Hematopoietic multipotent progenitor cell treated with erythropoietin and hydrocortisone succinate and interleukin-3 and kit ligand, for 15 days (in vitro differentiated cells): ENCODE measurements around the gene PARD3B.

Source experiments
- DNase-seq: peaks from one replicate; pipeline ENCODE4 v3.0.0-alpha.2; 2015; ENCODE audit warnings: low spot score

The PARD3B gene

DNA sequence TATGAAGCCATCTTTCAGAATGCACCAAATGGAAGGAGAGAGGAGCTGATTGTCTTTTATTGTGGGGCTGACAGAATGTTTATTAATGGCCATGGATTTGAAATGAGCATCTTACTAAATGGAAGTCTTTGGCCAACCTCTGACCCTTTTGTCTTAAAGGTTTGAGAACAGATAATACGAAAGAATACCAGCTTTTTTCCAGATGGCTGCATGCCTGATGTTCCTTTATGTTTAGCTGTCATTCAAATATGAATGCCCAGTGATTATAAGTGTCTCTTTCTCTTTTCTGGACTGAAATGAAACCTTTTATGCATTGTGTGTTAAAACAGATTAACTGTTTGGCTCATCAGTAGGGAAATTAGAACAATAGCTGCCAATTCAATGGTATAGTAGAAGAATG, 46.0 kb downstream of the PARD3B start:
- no peak for DNase-seq

DNA sequence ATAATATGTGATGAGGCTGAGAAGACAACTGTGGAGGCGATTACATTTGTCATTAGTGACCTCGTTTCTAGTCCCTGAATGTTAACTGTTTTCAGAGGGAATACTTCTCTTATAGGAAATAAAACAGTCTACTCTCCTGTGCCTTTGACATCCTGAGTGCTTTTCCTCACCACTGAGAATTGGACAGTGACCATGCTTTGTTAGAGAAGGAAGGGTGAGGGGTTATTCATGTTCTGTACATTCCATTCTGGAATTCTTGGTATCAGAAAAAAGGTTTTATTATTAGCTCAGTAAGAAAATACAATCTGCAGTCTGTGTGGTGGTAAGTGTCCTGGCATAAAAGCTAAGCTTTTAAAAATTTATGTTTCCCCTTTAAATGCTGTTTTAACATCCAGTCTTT, 58.8 kb downstream of the PARD3B start:
- DNase-seq = no peak

DNA sequence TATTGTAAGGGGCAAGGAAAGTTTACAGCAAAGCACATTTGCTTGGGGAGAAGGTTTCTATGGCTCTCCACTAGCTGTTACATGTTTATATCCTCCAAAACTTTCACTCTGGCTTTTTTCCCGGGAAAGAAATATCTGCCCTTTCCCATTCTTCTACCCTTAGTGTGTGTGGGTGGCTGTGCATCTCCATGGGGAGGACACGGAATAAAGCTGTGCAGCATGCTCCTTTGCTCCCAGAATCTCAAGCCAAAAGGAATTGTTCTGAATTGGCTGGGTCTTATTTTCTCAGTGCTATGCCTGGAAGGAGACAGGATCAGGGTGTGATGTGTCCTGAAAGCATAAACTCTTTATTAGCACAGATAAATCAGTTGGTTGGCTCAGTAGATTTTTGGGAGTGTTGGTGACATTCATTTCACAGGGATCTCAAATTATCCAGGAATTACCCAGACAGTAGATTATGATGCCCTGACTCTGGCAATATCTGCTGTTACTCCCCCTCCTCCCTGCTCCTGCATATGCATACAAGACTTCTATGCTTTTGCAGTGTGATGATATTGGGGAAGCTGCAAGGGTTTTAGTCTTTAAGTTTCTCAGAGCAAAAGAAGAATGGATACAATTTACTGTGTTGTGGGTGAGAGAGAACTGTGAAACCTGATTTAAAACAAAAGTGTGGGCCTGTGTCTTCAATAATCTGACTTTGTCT, 63.1 kb downstream of the PARD3B start:
- DNase-seq = no peak

DNA sequence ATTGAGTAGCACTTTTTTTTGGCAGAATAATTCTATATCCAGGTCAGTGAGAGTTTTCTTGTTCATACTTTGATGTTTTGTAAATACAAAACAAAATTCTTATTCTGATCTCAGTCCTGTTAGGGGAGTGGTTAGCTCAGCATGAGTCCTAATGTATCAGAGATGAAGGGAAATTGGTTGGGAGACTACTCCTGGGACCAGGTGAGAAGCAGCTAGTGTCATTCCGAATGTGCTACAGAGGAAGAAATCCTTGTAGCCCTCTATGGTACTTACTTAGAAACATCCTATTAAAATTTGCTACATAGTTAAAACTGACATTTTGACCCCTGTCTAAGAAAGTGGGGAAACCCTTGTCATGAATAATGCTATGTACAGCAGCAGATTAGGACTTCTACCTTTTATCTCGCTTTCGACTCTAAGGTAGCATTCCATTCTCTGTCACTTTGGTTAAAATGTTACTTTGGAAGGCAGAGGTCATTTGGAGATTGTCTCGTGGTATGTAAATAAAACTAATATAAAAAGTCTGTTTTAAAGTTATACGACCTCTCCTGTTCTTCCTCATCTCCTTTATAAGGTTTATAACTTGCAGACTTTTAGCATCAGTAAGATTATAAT, 65.8 kb downstream of the PARD3B start:
- no peak for DNase-seq

DNA sequence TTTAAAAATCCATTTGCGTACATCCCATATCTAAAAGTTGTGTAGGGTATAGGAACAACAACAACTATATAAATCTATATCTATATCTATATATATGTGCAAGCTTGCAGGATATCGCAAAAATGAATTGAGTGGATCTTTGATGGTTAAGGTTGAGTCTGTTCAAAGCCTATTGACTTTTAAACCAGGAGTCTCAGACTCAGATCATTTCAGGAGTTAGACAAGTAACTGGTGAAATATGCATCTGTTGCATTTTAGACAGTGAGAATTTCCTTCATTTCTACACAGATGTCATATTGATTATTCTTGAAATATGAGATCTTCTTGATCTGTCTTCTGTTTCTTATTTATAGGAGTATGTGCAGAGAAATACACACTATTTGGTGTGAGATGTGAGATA, 66.5 kb downstream of the PARD3B start:
- DNase-seq = no peak

- DNase-seq = no peak
These were observed 68.4 kb downstream of the PARD3B start for GRCh38 chr2:204613635-204614034.

DNA sequence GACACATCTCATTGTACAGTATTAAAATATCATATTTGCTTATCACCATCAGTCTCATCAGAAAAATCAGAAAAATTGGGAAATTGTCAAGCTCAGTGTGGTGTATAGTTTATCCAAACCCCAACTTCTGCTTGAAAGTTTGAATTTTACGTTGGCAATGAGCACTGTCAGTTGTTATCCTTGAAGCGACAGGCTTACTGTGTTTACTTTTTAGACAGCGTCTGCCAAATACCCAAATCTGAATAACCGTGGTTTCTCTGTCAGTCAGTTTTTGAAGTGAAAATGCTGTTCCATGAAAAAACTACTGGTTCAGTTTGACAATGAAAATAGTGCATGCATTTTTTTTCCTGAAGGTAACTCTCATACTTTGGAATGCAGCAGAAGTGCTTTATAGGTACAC, 70.2 kb downstream of the PARD3B start:
- no peak for DNase-seq

- DNase-seq = no peak
These were observed 79.9 kb downstream of the PARD3B start for GRCh38 chr2:204625135-204625534.

DNA sequence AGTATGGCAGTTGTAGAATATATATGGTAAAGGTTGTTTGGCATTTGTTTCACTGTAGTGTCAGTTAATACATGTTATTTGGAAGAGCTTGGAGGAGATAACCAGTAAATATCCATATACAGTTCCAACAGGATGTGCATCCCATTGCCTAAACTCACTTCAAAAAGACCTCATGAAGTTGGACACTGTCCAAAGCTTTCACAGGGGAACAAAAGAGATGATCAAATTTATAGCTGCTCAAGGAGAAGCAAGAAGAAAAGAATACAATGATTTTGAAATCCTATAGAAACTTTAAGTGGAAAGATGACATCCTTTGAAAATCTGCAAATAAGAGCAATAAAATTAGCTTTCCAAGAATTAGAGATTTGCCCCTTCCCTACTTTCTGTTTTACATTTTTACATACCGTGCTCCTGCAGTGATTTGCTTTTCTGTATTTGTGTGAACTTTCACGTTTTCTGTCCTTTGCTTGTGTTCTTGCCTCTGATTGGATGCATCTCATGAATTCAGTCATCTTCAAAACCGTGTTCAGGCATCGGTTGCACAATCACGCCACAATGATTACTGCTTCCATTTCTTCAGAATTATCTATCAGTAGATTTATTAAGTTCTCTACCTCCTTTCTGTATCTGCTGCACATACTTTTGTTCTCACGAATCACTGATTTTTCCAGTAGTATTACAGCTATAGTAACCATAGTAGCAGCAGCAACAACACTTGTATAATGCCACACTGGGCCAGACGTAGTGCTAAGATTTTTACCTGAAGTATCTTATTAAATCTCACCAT, 83.8 kb downstream of the PARD3B start:
- DNase-seq = no peak

- DNase-seq = no peak
These were observed 87.1 kb downstream of the PARD3B start for GRCh38 chr2:204632410-204632809.

DNA sequence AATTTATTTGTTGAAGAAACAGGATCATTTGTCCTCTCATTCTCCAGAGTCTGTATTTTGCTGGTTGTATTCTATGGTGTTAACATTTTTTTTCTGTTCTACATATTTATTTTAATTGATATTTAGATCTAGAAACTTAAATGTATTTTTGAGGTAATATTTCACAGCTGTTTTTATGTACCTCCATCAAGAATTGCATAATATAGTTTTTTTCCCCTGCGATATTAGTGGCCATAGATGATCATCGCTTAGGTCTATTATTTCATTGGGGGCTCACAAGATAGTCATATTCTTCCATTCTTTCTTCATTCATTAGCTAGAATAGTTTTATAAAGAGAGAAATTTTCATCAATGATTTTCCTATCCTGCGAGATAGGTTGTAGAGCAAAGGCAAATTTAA, 89.3 kb downstream of the PARD3B start:
- DNase-seq = no peak

DNA sequence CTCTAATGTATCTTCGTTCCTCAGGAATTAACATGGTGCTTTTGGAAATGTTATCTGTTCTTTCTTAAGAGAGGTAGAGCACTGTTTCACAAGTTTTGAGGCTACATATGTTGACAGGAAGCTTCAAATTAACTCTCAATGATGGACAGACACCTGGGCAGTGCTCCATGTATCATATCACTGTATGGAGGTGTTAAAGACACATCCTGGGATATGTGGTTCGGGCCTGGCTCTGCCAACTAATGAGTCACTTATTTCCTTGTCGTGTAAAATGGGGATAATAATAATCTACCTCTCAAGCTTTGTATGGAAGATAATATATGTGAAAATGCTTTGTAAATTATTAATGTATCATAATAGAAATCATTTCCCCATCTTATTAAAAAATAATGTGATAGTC, 90.2 kb downstream of the PARD3B start:
- DNase-seq = no peak

DNA sequence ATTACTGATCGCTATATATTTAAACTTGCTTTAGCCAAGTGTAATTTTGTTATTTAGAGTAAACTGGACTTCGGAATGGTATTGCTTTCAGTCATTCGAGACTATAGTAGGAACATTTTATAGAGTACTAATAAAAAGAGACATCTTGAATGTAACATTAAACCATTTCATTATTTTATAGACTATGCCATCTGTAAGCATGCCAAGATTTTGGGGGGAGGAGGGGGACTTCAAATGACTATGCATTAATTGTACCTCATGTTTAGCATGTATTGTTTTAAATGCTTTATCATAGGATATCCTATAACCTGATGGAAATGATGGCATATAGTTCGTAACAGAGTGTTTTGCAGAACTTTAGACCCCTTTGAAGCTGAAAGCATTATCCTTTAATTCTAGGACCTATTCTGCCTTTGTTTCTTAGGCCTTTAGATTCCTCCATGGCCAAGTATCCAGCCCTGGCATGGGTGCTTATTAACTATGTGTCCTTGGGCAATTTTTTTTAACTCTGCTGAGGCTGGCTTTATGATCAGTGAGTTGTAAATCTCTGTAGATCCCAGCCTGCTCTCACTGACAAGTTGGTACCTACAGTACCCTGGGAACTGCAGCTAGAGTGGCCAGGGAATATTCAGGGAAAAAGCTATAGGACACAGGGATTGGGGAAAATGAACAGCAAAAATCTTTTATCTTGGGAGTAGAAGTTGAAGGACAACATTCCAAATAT, 93.4 kb downstream of the PARD3B start:
- DNase-seq = no peak

DNA sequence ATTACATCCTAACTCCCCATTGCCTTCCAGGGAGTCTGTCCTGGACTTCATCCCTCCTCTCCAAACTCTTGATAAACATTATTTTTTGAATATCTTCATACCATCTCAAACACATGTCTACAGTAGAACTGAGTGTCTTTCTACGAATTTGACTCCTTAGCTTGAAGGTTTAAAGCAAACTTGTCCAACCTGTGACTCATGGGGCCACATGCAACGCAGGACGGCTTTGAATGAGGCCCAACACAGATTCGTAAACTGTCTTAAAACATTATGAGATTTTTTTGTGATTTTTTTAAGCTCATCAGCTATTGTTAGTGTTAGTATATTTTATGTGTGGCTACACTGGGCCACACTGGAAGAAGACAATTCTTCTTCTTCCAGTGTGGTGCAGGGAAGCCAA, 98.1 kb downstream of the PARD3B start:
- DNase-seq = no peak

DNA sequence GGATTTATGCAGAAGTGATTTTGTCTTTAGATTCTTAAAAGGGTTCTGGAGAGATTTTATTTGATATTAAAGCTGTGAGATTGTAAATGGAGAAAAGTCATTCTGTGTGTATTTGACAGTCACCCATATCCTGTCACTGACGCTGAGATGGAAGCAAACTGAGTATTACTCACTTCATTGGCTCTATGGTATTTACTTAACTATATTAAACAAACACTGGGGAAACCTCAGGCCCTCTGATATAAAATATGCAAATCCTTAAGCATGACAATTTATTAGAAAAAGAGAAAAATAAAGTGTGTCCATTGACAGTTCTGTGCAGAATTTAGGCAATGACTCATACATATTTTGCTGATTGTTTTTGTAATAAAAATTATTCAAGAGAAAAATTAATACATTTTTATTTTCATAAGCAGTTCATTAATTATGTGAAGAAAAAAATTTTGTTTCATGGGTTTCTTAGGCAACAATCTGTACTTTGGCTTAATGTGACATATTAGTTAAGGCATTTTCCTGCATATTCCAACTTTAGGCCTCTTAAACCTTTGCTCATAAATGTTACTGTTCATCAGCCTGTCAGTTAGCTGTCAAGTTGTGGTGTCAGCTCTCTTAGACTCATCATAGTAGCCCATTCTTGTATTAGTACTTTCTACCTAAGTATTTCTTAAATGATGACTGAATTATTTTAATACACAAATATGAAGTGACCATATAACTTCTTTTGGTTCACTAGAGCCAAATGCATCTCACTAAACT, 99.9 kb downstream of the PARD3B start:
- DNase-seq = no peak

- DNase-seq = no peak
These were observed 102.4 kb downstream of the PARD3B start for GRCh38 chr2:204647626-204648025.

DNA sequence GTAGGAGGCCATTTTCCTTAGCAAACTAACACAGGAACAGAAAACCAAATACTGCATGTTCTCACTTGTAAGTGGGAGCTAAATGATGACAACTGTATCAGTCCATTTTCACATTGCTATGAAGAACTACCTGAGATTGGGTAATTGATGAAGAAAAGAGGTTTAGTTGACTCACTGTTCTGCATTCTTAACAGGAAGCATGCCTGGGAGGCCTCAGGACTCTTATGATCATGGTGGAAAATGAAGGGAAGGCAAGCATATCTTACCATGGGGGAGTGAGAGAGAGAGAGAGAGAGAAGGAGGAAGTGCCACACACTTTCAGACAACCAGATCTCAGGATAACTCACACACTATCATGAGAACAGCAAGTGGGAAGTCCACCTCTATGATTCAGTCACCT, 105.3 kb downstream of the PARD3B start:
- no peak for DNase-seq

GRCh38 chr2:204652063-204652462, 106.8 kb downstream of the PARD3B start:
- DNase-seq = no peak

- DNase-seq = no peak
These were observed 109.4 kb downstream of the PARD3B start for GRCh38 chr2:204654669-204655068.

DNA sequence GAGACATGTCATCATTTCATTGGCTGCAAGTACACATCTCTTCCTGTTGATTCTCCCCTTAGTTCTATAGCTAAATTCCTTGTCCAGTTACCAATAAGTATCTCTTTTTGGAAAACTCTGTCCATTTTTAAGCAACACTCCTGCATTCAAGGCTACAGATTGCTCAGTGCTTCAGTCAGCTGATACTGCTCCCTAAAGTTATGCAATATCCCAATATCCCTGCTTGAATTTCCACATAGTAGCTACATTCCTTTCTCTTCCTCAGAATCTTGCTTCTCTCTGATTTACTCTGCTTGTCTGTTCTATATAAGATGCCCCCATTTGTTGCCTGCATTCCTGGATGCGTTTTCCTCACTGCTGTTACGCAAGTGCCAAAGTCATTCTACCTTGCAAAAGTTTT, 109.8 kb downstream of the PARD3B start:
- no peak for DNase-seq

DNA sequence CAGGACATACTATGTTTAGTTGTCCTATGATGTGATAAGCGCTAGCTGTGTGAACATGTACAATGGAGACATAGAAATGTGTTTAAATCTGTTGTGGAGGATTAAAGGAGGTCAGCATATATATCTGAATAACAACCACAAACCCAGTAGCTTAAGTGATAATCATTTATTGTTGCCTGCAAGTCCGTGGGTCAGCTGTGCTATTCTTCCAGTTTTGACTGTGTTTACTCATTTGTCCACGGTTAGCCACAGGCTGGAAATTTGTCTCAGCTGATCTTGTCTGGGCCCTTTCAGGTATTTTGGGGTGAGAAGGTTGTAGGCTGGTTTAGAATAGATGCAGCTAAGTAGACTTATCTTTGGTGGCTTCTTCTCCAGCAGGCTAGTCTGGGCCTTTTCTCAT, 110.4 kb downstream of the PARD3B start:
- DNase-seq = no peak

DNA sequence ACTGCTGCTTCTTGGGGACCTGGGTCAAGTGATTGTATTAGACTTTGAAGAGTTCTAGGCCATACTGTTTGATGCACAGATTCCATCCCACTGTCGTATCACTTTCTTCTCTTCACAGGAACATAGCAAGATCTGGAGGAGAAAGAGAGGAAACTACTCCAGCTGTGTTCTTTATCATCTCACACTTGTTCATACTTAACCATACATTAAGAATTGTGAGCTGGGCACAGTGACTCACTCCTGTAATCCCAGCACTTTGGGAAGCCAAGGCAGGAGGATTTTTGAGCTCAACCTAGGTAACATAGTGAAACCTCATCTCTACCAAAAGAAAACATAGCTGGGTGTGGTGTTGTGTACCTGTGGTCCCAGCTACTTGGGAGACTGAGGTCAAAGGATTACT, 111.7 kb downstream of the PARD3B start:
- DNase-seq = no peak
